Epidermal melanocyte (primary cell): ENCODE data around the gene PITPNB.
A peak's percentile ranks its signal among the peaks of the same experiment; 100 is the strongest.

Experiments used
- DNase-seq: peaks from one replicate; pipeline ENCODE4 v3.0.0; 2011; ENCODE audit warnings: low spot score; ENCODE audit not compliant: insufficient read length

The PITPNB gene

GRCh38 chr22:27919942-27920755 is 1.1 kb upstream of the PITPNB start:
- peak; percentile 29 for DNase-seq

GRCh38 chr22:27918341-27919221 is 475 bp downstream of the PITPNB start:
- DNase-seq, result peak; percentile 38

- no peak for DNase-seq
Measured at GRCh38 chr22:27915986-27916385, 3.1 kb downstream of the PITPNB start.

DNA sequence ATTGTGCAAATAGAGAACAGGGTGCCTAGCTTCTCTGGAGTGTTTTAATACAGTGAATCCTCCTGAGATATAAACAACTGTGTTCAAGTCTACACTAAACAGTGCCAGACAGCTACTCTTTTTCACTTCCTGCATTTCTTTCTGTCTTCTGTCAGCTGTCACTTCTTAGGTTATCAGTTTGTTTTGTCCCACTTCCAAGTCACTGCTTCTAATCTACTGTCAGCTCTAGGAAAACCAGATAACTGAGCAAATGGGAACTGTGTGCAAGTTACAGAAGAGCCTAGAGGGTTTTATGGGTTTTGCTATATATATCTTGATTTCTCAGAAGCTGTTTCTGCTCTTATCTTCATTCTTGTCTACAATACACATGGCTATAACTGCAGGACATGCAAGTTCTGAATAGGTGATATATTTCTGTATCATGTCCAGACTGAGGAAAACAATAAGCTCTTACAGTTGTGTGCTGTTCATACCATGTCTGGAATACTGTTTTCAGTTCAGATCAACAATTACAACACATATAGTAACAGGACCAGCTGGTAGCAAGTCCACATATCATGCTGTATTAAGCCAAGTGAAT is 5.8 kb downstream of the PITPNB start:
- no peak for DNase-seq

DNA sequence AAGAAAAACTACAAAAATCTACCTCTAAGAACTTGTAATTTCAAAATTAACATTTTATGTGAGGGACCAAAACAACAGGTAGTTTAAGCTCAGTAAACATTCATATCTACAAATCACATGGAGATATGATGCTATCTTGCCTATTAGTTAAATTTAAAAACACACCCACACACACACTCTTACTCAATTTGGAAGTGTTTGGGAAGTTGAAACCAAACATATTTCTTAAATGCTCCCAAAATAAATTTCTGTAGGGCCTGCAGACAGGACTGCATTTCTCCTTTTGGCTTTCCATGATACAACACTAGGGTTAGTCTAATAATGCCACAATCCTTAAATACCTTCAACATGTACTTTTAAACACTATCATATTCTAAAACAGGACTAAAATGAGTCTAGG is 7.0 kb downstream of the PITPNB start:
- DNase-seq, result no peak

DNA sequence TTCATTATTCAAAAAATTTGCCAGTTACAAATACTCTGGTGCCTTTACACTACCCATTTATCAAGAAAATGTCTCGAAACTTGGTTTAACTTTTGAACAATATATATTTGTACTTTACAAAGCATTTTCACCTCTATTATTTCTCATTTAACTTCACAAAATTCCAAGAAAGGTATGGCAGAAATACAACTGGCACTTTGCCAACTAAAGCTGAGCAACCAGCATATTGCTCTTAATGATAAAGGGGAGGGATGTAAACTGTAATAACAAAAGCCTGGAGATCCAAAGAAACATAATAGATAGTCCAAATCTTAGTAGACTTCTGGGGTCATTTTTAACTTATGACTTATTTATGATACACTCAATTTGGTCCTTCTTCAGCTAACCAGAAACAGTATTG is 7.7 kb downstream of the PITPNB start:
- DNase-seq, result no peak

- no peak for DNase-seq
Measured at GRCh38 chr22:27906241-27906640, 12.8 kb downstream of the PITPNB start.

- no peak for DNase-seq
Measured at GRCh38 chr22:27905653-27906052, 13.4 kb downstream of the PITPNB start.

DNA sequence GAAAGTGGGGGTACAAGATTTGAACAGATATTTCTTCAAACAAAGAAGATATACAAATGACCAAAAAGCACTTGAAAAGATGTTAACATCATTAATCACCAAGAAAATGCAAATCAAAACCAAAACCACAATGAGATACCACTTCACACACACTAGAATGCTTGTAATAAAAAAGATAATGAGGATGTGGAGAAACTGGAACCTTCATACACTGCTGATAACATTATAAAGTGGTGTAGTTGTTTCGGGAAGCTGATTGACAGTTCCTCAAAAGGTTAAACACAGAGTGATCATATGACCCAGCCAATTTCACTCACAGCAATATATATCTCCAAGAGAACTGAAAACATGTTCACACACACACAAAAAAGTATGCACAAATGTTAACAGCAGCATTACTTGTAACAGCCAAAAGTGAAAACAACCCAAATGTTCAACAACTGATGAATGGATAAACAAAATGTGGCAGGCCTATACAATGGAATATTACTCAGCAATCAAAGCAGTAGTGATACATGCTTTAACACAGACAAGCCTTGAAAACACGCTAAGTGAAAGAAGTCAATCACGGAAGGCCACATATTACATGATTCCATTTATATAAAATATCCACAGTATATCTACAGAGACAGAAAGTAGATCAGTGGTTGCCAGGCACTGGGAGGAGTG is 15.1 kb downstream of the PITPNB start:
- DNase-seq, result no peak

GRCh38 chr22:27900153-27900552 is 18.9 kb downstream of the PITPNB start:
- no peak for DNase-seq

DNA sequence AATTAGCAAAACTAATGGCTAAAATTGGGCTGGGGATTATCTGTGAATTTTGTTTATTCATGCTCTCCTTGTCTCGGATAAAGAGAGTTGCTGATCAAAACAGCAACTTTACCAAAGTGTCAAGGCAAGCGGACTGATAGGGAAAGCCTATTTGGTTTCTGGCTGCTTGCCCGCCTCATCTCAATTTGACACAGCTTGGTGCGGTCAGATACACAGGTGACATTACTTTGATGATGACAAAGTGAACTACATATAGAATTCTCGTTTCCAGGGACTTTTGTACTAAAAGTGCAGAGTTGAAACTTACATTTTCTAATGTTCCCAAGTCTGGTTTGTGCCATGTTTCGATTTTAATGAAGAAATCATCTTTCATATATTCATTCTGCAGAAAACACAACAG is 22.8 kb downstream of the PITPNB start:
- DNase-seq, result no peak

DNA sequence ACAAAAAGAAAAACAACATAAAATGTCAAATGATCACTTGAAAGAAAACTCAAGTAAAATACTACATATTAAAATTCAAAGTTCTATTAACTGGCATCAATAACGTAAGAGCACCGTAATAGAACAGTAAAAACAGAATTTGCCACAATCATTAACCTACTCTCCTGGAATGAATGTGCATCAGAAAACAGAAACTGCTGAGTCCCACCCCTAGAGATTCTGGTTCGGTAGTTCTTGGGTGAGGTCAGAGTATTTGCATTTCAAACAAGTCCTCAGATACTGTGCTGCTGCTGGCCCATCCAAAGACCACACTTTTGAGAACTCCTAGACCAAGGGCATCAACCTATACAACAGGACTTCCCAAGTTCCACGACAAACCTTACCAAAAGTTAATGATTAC is 23.5 kb downstream of the PITPNB start:
- DNase-seq, result no peak

DNA sequence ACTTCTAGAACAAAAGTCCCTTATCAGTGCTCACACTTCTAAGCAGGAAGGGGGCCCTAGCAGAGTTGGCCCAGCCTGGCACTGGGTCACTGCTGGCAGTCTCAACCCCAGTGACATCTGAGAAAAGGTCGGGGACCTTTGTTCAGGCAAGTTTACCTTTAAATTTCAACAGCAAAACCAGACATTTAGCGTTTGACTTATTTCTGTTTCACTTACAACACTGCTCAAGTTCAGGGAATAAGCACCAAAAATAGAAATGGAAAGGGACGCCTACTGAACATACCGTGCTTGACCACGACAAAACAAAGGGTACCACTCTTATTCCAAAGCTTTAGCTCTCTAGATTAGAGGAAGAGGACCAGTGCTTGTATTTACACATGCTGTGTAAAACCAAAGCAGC is 26.2 kb downstream of the PITPNB start:
- no peak for DNase-seq

DNA sequence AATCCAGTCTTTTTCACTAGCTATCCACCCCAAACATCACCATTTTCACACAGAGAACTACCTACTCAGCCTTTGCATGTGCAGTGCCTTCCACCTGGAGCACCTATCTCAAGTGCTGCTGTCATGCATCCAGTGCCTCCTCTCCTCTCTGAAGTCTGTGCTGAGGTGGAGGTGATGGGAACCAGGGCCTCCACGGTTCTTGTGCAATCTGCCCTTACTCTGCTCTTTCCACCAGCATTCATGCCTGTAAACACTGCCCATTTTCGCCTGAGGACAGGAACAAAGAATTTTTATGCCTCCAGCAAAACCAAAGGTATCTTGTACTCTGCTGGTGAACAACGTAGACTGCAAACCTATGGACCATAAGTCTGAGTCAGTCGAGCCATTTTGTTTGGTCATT is 27.0 kb downstream of the PITPNB start:
- DNase-seq, result no peak

DNA sequence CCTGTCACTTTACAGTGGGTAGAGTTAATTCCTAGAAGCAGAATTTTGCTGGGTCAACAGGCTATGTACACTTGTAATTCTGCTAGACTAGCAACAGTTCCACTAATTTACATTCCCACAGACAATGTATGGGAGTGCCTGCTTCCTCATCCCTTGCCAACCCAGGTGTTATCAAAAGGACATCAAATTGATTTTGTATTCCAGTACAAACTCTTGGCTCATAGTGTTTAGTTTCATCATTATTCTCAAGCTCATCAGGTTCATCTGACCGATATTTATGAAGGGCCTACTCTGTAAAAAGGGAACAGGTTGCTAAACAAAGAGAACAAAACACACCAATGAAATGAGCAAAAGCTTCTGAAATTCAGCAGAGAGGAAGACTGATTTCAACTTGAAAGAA is 30.7 kb downstream of the PITPNB start:
- DNase-seq, result no peak

GRCh38 chr22:27886843-27887151 is 32.3 kb downstream of the PITPNB start:
- no peak for DNase-seq

- peak; percentile 73 for DNase-seq
Measured at GRCh38 chr22:27885977-27886842, 32.8 kb downstream of the PITPNB start.

- no peak for DNase-seq
Measured at GRCh38 chr22:27883656-27884350, 35.3 kb downstream of the PITPNB start.

- no peak for DNase-seq
Measured at GRCh38 chr22:27882507-27883290, 36.4 kb downstream of the PITPNB start.
